OCI-LY7 (cell line): Measurements from ENCODE around the gene SNF8. TPM values are rescaled to one million over a fixed set of nuclear protein-coding genes. Genes with fewer than 3 reads are reported as not detected.
A peak's percentile ranks its signal among the peaks of the same experiment; 100 is the strongest.

Experiments
- BruUV-seq: library from RNA; stranded (reverse); fragments of 400-500 nt; replicated peaks from 2 replicates; lab custom pipeline; 2021; lab: Mats Ljungman, UMichigan
- CTCF ChIA-PET: fragments of 300-600 bp; sonication (Branson Sonifier 250); formaldehyde crosslinking; loops from one replicate; lab custom pipeline; 2022; ENCODE audit warnings: antibody characterized with exemption; ENCODE audit not compliant: unreplicated experiment; lab: Charles Lee
- POLR2A ChIA-PET: fragments of 300-600 bp; sonication (Branson Sonifier 250); formaldehyde crosslinking; loops from one replicate; lab custom pipeline; 2022; ENCODE audit warnings: antibody characterized with exemption; lab: Charles Lee
- DNase-seq: peaks from one replicate; pipeline ENCODE4 v3.0.0-alpha.2; 2015; ENCODE audit warnings: low spot score
- H2AFZ ChIP-seq: fragments of 200-600 bp; sonication (generic), shearing (Covaris generic); 2 replicates; pipeline ENCODE4 v1.6.1; 2014; ENCODE audit warnings: mild to moderate bottlenecking, antibody characterized with exemption, low read length, moderate library complexity
- H3K27ac ChIP-seq: fragments of 200-600 bp; sonication (generic); 2 replicates; pipeline ENCODE4 v1.5.1; 2014; ENCODE audit warnings: mixed run types, low read depth, mild to moderate bottlenecking, moderate library complexity, low read length, inconsistent platforms; ENCODE audit not compliant: poor library complexity, severe bottlenecking
- H3K36me3 ChIP-seq: fragments of 200-600 bp; sonication (generic); 2 replicates; pipeline ENCODE4 v1.6.1; 2014; ENCODE audit warnings: mild to moderate bottlenecking, antibody characterized with exemption, low read length, moderate library complexity, mixed read lengths; ENCODE audit not compliant: insufficient read depth
- H3K4me1 ChIP-seq: fragments of 200-600 bp; sonication (generic); 2 replicates; pipeline ENCODE4 v1.5.1; 2014; ENCODE audit warnings: mild to moderate bottlenecking, low read length; ENCODE audit not compliant: insufficient read depth, poor library complexity, severe bottlenecking
- H3K4me2 ChIP-seq: fragments of 200-600 bp; sonication (generic); 2 replicates; pipeline ENCODE4 v1.6.1; 2014; ENCODE audit warnings: mild to moderate bottlenecking, low read length
- H3K4me3 ChIP-seq: fragments of 200-600 bp; sonication (generic); 2 replicates; pipeline ENCODE4 v1.5.1; 2014; ENCODE audit warnings: mild to moderate bottlenecking, low read depth, low read length; ENCODE audit not compliant: poor library complexity, severe bottlenecking
- H3K79me2 ChIP-seq: fragments of 200-600 bp; sonication (generic); 2 replicates; pipeline ENCODE4 v1.6.1; 2016; ENCODE audit warnings: low read depth, mild to moderate bottlenecking, low read length, moderate library complexity, mixed read lengths; ENCODE audit not compliant: insufficient read depth
- H3K9me2 ChIP-seq: fragments of 200-600 bp; sonication (generic); 2 replicates; pipeline ENCODE4 v1.6.1; 2016; ENCODE audit warnings: mild to moderate bottlenecking, low read length, mixed read lengths; ENCODE audit not compliant: insufficient read depth
- H3K9me3 ChIP-seq: fragments of 200-600 bp; sonication (generic); 2 replicates; pipeline ENCODE4 v1.6.1; 2014; ENCODE audit warnings: mild to moderate bottlenecking, mixed run types, low read length, mixed read lengths
- H4K20me1 ChIP-seq: fragments of 200-600 bp; sonication (generic); 2 replicates; pipeline ENCODE4 v1.6.1; 2014; ENCODE audit warnings: mild to moderate bottlenecking, antibody characterized with exemption, low read length, moderate library complexity, mixed read lengths; ENCODE audit not compliant: insufficient read depth
- EZH2phosphoT487 ChIP-seq: fragments of 200-600 bp; sonication (generic); IDR thresholded peaks from 2 replicates; pipeline ENCODE4 v1.6.1; 2018; ENCODE audit warnings: low read depth, borderline replicate concordance, mild to moderate bottlenecking, mixed run types, antibody characterized with exemption, low read length, moderate library complexity, mixed read lengths
- intact Hi-C: fragments of 100-400 bp; cut with micrococcal nuclease; formaldehyde crosslinking; loops from one replicate; pipeline ENCODE4 v1.10.0; 2022; ENCODE audit not compliant: unreplicated experiment
- total RNA-seq, 2 experiments: library from RNA; depleted of rRNA in 1 of 2; stranded (reverse); fragments of >200 nt in 1 of 2; shearing (Covaris generic) in 1 of 2; gene quantifications; 2 replicates each; pipeline ENCODE4 v1.2.3, GENCODE V29; 2014 to 2022
- TF ChIP-seq, protein P1 (sequence below): fragments of 200-600 bp; sonication (generic); conservative IDR thresholded peaks from 2 replicates; pipeline ENCODE4 v1.5.1; 2014; ENCODE audit warnings: mild to moderate bottlenecking, antibody characterized with exemption, low read length, moderate library complexity, mixed read lengths

SNF8 gene
- total RNA-seq, 2 experiments from 2014 or later, result 45.8 to 92.2 TPM

DNA sequence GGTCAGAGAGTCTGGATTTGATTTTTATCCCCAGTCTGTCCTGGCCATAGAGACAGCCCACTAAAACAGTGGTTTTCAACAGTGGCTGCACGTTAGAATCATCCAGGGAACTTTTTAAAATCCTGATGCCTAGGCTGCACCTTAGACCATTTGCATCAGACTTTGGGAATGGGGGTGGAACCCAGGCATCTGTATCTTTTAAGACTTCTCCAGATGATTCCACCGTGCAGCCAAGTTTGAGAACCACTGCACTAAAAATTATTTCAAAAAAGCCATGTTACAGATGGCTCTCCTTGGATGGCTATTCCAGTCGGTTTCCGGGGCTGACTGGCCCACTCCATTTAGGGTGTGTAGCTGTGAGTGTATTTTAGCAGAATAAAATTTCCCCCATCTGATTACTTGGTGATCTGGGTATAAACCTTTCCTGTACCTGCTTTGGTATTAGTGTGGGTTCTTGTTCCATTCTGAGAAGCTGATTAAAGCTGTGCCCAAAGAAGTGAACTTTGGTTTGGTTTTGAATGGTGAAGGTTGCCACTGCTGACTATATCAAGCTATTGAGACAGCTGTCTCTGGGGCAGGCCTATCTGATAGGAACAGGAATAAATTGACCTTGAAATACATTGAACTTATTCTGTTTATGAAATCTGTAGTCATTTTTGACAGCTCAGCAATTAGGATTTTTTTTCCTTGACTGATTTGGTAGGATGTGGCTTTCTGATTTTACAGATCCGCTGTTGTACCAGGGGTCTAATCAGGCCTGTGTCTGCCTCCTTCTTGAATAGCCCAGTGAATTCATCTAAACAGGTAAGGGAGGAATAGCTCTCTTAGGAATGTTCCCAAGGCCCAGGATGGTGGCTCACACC lies 50.8 kb downstream of the SNF8 start:
- POLR2A ChIA-PET, result interaction anchor here (1.5 to 2.6 kb wide), 2 partner anchors 11 to 14 kb away, joined by 7 to 14 read pairs; partner anchors contain the start of gene UBE2Z
- H3K79me2 ChIP-seq, result peaks cover 25% of the 10 kb centered on the region
- H3K27ac ChIP-seq, result peak overlapping the region; percentile 46
- TF ChIP-seq EZH2phosphoT487, result no peak
- TF ChIP-seq, protein P1, sequence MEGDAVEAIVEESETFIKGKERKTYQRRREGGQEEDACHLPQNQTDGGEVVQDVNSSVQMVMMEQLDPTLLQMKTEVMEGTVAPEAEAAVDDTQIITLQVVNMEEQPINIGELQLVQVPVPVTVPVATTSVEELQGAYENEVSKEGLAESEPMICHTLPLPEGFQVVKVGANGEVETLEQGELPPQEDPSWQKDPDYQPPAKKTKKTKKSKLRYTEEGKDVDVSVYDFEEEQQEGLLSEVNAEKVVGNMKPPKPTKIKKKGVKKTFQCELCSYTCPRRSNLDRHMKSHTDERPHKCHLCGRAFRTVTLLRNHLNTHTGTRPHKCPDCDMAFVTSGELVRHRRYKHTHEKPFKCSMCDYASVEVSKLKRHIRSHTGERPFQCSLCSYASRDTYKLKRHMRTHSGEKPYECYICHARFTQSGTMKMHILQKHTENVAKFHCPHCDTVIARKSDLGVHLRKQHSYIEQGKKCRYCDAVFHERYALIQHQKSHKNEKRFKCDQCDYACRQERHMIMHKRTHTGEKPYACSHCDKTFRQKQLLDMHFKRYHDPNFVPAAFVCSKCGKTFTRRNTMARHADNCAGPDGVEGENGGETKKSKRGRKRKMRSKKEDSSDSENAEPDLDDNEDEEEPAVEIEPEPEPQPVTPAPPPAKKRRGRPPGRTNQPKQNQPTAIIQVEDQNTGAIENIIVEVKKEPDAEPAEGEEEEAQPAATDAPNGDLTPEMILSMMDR, result no peak
- DNase-seq, result no peak
- H3K36me3 ChIP-seq, result peaks cover 44% of the 10 kb centered on the region
- intact Hi-C loops, result loop anchor here (2.0 kb wide), 1 partner anchor 139 kb away; no protein-coding TSS in a partner anchor
- H3K9me2 ChIP-seq, result no peaks in the 10 kb centered on the region
- H3K9me3 ChIP-seq, result no peaks in the 10 kb centered on the region
- BruUV-seq, result no TSS peak
- H3K4me3 ChIP-seq, result peak overlapping the region; percentile 96
- H3K4me2 ChIP-seq, result peak overlapping the region; percentile 93
- H2AFZ ChIP-seq, result peak overlapping the region; percentile 35; the same call in 1 of the 2 replicates
- peaks cover 19% of the 10 kb centered on the region for H3K4me1 ChIP-seq
- H4K20me1 ChIP-seq, result no peaks in the 10 kb centered on the region
- CTCF ChIA-PET, result no interaction called here

DNA sequence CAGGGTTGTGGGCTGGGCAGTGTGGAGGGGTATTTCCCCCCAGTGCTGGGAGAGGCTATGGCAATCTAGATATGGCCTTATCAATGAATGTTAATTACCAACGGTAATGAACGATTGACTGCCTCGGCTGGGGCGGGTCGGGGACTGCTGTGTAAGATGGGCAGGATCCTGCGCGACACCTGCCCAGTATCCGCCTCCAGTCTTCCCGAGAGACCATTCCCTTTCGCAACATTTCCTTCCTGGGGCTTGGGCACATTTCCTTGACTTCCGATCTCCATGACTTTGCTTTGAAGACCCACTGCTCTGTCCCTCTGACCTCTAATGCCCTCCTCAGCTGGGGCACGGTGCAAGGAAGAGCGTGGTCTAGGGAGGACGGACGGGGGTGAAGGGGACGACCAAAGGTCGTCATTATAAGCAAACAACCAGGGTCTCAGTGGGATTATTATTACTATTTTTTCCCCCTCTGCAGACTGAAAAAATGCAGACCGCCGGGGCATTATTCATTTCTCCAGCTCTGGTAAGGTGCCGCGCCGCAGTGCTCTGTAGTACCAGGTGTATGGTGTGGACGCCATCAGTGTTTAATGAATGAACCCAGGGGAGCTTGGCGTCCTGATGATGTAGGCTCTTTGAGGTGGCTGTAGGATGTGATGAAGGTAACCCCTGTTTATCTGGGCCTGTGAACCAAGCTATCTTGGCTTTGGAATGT lies 51.5 kb downstream of the SNF8 start:
- intact Hi-C loops, result loop anchor here (1.0 to 2.0 kb wide), 2 partner anchors 15 to 140 kb away; partner anchors contain the start of gene UBE2Z

More for the DNA sequence above, 51.5 kb downstream of the SNF8 start:
- Histone ChIP-seq H3K9me3 (no peaks in the 10 kb centered on the region), H3K9me2 (no peaks in the 10 kb centered on the region), H3K79me2 (peaks cover 25% of the 10 kb centered on the region), H2AFZ (peak overlapping the region; percentile 35; the same call in 1 of the 2 replicates), H4K20me1 (no peaks in the 10 kb centered on the region), H3K36me3 (peaks cover 38% of the 10 kb centered on the region), H3K4me1 (peaks cover 19% of the 10 kb centered on the region), H3K4me2 (peak overlapping the region; percentile 93), H3K4me3 (peak overlapping the region; percentile 96), H3K27ac (peak overlapping the region; percentile 46)
- POLR2A ChIA-PET, result interaction anchor here (0.6 to 2.6 kb wide), 7 partner anchors 8 to 715 kb away, joined by 3 to 14 read pairs (median 5); partner anchors contain the start of gene UBE2Z
- CTCF ChIA-PET, result no interaction called here
- TF ChIP-seq, protein P1, result no peak
- no peak for TF ChIP-seq EZH2phosphoT487
- TSS peak; percentile 63 for BruUV-seq
- DNase-seq, result peak; percentile 29
